HG03439 (cell line): ENCODE results near the gene MAGEA3.
"Not testable (repeated sequence)": the region's sequence is repeated elsewhere in the genome, so short reads cannot be mapped to it uniquely, and the experiment has no call there.

Experiments
- ATAC-seq: cut with Tn5 transposase; IDR thresholded peaks from one replicate; pipeline ENCODE4 v1.9.1; 2021; ENCODE audit warnings: mild to moderate bottlenecking, moderate library complexity; ENCODE audit not compliant: unreplicated experiment

Gene MAGEA3, protein sequence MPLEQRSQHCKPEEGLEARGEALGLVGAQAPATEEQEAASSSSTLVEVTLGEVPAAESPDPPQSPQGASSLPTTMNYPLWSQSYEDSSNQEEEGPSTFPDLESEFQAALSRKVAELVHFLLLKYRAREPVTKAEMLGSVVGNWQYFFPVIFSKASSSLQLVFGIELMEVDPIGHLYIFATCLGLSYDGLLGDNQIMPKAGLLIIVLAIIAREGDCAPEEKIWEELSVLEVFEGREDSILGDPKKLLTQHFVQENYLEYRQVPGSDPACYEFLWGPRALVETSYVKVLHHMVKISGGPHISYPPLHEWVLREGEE

DNA sequence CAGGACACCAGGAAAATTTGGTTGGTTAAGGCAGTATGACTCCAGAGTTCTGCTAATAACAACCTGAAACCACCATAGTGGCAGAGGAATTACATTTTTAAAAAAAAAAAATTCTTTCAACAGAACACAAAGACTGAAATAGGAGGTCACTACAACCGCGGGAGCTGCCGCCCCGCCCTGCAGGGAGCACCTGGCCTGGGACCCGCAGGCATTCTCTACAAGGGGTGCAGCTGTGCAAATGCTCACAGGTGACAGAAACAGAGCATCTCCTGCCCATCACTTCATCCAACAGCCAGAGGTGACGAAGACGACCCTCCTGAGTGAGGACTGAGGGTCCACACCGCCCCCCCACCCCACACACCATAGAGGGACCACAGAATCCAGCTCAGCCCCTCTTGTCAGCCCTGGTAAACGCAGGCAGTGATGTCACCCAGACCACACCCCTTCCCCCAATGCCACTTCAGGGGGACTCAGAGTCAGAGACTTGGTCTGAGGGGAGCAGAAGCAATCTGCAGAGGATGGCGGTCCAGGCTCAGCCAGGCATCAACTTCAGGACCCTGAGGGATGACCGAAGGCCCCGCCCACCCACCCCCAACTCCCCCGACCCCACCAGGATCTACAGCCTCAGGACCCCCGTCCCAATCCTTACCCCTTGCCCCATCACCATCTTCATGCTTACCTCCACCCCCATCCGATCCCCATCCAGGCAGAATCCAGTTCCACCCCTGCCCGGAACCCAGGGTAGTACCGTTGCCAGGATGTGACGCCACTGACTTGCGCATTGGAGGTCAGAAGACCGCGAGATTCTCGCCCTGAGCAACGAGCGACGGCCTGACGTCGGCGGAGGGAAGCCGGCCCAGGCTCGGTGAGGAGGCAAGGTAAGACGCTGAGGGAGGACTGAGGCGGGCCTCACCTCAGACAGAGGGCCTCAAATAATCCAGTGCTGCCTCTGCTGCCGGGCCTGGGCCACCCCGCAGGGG lies at the start of gene MAGEA3:
TSS of gene MAGEA3 (plus strand) at position 843 of the 980 bp plus-strand sequence. CDS start 2,039 bp downstream, outside the sequence.
- not testable (repeated sequence) for ATAC-seq

DNA sequence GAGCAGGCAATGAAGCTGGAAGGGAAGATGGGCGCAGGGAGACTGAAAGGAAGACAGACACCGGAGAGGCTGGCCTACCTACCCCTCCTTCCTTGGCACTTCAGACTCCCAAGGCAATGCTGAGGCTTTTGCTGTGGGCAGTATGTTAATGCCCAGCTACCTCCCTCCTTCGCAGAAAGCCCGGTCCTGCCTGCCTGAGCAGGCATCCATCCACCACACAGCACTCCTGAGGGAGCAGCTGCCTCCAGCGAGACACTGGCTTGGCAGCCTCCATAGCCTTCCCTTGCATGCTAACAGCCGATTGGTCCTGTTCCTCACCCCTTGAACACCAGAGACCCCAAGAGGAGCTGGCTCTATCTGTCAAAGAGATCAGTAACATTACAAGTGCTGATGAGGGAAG lies 46.5 kb upstream of the MAGEA3 start:
- no peak for ATAC-seq

DNA sequence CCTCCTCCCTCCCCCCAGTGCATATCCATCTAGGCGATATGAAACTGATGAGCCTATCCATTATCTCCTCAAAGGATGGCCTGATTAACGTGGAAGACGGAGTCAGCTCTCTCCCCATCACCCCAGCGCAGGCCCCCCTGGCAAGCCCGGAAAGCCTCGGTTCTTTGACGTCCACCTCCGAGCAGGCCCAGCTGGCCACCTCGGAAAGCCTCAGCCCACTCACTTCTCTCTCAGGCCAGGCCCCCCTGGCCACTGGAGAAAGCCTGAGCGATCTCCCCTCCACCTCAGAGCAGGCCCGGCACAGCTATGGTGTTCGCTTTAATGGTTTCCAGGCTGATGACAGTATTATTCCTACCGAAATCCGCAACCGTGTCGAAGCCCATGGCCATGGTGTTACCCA lies 46.1 kb upstream of the MAGEA3 start:
- no peak for ATAC-seq

DNA sequence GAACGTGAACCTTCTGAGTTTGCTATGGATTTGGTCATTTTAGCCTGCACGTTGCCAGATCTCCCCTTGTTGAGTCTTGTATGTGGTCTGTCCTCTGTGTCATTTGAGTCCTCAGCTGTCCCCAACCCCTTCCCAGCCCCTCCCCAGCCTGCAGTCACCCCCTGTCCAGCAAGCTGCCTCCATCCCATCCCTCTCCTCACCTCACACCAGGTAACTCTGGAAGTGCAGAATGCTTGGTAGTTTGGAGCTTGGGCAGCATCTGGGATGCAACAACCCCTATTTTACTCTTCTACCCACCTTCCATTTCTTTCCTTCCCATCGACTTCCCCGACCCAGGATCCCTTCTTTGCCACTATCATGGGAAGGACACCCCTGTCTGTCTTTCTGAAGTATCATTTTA lies 42.5 kb upstream of the MAGEA3 start:
- no peak for ATAC-seq

DNA sequence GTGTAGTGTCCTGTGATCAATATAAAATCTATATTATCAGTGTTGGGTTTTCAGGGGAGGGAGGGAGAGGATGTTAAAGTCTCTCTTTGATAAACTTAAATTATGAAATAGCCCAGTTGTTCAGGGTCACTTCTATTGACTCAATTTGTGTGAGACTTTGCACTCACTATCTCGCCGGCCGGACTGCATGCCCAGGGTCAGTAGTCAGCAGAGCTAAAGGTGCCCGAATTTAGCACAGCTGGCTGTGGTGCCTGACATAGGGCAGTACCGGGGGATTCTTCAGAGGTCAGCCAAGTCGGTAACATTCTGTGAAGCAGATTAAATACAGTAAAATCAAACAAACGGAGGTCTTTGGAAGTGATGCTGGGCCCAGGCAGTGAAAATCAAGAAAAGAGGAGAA lies 41.7 kb upstream of the MAGEA3 start:
- ATAC-seq = no peak

DNA sequence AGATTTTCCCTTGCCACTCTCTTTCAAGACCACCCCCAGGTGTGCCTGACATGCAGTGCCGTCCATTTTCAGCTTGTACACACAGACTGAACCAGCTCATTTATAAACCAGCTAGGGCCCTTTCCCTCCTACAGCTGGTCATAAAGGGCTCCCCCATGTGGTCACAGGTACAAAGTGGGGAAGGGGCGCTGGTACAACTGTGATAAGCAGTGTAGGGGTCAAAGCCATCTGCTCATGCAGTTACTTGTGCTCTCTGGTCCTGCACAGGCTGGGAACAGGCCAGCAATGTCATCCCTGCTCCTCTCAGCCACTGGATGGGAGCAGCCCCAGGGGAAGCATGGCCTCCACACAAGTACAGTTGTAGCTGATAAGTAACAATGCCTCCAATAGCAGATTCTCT lies 40.3 kb upstream of the MAGEA3 start:
- no peak for ATAC-seq

DNA sequence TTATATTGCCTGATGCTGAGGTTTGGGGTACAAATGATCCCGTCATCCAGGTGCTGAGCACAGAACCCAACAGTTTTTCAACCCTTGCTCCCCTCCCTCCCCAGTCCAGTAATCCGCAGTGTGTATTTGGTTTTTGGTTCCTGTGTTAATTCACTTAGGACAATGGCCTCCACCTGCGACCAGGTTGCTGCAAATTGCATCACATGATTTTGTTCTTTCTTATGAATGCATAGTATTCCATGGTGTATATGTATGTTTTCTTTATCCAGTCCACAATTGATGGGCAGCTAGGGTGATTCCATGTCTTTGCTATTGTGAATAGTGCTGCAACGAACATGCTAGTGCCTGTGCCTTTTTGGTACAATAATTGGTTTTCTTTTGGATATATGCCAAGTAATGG lies 35.5 kb upstream of the MAGEA3 start:
- no peak for ATAC-seq

DNA sequence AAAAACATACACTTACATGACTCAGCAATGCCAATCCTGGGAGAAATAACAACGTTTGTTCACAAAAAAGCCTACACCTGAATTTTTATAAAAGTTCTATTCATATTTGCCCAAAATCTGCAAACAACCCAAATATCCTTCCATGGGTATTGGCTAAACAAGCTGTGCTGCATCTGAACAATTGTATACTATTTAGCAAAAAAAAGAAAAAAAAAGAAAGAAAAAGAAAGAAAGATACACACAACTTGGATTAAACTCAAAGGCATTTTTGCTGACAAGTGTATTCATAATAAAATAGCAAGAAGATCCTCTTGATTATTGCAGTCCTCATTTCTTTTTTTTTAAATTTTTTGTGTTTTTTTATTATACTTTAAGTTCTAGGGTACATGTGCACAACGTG lies 24.5 kb upstream of the MAGEA3 start:
- no peak for ATAC-seq

DNA sequence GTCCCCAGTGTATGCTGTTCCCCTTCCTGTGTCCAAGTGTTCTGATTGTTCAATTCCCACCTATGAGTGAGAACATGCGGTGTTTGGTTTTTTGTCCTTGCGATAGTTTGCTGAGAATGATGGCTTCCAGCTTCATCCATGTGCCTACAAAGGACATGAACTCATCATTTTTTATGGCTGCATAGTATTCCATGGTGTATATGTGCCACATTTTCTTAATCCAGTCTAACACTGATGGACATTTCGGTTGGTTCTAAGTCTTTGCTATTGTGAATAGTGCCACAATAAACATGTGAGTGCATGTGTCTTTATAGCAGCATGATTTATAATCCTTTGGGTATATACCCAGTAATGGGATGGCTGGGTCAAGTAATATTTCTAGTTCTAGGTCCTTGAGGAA lies 23.9 kb upstream of the MAGEA3 start:
- not testable (repeated sequence) for ATAC-seq

DNA sequence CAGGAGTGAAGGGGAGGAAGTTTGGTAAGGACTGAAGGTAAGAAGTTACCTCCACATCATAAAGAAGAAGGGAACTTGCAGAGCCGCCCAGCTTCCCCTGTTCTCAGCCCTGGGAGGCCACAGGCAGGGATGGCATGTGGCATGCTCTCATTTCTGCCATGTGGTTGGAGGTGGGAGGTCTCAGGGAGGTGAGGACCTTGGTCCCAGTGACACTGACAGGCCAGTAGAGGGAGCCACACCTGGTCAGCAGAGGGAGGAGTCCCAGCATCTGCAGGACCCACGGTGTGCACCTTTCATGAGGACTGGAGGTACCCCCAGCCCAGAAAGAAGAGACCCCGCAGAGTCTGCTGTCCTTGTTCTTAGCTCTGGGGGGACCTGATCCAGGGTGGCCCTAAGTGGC lies 17.6 kb upstream of the MAGEA3 start:
- peak; percentile 54 for ATAC-seq

DNA sequence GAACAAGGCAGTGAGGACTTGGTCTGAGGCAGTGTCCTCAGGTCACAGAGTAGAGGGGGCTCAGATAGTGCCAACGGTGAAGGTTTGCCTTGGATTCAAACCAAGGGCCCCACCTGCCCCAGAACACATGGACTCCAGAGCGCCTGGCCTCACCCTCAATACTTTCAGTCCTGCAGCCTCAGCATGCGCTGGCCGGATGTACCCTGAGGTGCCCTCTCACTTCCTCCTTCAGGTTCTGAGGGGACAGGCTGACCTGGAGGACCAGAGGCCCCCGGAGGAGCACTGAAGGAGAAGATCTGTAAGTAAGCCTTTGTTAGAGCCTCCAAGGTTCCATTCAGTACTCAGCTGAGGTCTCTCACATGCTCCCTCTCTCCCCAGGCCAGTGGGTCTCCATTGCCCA lies 1.8 kb downstream of the MAGEA3 start:
- ATAC-seq = not testable (repeated sequence)

DNA sequence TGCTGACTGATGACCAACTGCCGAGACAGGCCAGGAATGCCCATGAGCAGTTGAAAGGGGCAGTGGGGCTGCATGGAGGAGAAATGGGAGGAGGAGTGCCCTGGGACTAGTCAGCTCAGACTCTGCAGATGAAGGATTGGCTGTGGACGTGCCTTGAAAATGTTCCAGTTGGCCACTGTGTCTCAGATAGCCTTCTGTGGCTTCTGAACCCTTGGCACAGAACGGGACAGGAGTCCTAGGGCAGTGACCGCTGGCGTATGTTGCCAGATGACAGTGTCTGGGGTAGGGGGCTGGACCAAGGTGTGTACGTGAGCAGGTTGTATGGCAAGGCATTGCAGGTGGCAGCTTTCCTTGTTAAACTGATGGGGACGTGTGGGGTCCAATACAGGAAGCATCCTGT lies 7.9 kb downstream of the MAGEA3 start:
- ATAC-seq = not testable (repeated sequence)

DNA sequence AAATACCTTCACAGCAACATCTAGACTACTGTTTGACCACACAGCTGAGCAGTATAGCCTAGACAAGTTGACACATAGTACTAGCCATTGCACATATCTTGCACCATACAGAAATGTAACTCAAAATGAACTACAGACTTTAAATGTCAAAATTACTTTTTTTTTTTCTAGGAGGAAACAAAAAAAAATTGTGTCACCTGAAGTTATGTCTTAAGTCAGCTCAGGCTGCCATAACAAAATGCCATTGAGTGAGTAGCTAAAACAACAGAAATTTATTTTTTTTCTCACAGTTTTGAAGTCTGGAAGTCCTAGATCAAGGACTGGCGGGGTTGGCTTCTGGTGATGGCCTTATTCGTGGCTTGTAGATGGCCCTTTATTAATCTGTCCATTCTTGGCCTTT lies 10.6 kb downstream of the MAGEA3 start, which contains the start of gene CSAG2:
TSS of gene CSAG2 (minus strand) at position 101 of the 400 bp plus-strand sequence. CDS start 161 bp downstream, outside the sequence.
- not testable (repeated sequence) for ATAC-seq

DNA sequence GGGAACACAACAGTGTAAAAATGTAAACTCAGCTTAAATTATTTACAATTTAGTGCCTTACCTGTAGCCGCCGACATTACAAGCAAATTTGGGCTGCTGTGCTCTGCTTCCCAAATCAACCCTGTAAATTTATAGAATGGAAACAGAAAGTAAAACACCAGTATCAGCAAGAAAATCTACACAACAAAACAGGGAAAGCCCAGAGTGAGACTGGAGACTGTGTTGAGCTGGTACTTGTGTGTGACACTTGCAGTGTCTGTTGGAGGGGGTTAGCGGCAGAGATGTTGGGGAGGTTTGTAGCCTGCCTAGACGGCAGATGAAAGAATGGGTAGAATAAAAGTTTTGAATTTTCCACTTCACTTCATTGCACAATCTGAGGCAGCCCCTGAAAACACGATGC lies 14.6 kb downstream of the MAGEA3 start:
- not testable (repeated sequence) for ATAC-seq

DNA sequence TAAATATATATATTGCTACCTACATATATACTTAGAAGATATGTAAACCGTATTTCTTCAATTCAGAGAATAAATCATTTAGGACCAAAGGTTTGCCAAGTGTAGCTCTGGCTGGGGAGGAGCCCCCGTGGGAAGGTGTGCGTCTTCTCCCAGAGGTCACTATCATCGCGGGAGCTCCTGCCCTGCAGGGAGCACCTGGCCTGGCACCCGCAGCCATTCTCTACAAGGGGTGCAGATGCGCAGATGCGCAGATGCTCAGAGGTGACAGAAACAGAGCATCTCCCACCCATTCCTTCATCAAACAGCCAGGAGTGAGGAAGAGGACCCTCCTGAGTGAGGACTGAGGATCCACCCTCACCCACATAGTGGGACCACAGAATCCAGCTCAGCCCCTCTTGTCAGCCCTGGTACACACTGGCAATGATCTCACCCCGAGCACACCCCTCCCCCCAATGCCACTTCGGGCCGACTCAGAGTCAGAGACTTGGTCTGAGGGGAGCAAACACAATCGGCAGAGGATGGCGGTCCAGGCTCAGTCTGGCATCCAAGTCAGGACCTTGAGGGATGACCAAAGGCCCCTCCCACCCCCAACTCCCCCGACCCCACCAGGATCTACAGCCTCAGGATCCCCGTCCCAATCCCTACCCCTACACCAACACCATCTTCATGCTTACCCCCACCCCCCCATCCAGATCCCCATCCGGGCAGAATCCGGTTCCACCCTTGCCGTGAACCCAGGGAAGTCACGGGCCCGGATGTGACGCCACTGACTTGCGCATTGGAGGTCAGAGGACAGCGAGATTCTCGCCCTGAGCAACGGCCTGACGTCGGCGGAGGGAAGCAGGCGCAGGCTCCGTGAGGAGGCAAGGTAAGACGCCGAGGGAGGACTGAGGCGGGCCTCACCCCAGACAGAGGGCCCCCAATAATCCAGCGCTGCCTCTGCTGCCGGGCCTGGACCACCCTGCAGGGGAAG lies 15.5 kb downstream of the MAGEA3 start, which contains the start of gene MAGEA2B:
TSS of gene MAGEA2B (plus strand) at position 814 of the 973 bp plus-strand sequence. CDS start 2,479 bp downstream, outside the sequence.
- not testable (repeated sequence) for ATAC-seq

DNA sequence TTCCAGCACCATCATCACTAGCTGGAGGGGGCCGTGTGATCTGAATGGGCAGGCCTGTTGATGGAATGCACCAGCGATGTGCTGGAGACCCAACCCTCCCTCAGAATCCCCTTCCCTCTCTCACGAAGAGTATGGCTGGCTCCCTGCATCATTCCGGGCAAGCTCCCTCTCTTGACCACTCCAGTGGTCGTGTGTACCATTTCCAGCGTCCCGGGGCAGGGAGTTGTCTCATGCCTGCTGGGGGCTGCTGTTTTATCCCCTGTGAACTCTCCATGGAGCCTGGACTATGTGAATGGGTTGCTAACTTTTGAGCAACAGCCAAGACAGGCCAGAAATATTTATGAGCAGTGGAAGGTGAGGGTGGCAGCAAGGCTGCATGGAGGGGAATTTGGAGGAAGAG lies 26.8 kb downstream of the MAGEA3 start:
- ATAC-seq = no peak

DNA sequence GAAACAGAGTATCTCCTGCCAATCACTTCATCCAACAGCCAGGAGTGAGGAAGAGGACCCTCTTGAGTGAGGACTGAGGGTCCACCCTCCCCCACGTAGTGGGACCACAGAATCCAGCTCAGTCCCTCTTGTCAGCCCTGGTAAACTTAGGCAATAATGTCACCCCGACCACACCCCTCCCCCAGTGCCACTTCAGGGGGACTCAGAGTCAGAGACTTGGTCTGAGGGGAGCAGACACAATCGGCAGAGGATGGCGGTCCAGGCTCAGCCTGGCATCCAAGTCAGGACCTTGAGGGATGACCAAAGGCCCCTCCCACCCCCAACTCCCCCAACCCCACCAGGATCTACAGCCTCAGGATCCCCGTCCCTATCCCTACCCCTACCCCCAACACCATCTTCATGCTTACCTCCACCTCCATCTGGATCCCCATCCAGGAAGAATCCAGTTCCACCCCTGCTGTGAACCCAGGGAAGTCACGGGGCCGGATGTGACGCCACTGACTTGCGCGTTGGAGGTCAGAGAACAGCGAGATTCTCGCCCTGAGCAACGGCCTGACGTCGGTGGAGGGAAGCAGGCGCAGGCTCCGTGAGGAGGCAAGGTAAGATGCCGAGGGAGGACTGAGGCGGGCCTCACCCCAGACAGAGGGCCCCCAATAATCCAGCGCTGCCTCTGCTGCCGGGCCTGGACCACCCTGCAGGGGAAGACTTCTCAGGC lies 34.8 kb downstream of the MAGEA3 start, which contains the start of the genes CSAG1 and MAGEA12:
TSS of gene CSAG1 (minus strand) at position 461 of the 715 bp plus-strand sequence. CDS start 1,261 bp downstream, outside the sequence.
TSS of gene MAGEA12 (plus strand) at position 497 of the 715 bp plus-strand sequence. CDS start 2,405 bp downstream, outside the sequence.
- no peak for ATAC-seq

DNA sequence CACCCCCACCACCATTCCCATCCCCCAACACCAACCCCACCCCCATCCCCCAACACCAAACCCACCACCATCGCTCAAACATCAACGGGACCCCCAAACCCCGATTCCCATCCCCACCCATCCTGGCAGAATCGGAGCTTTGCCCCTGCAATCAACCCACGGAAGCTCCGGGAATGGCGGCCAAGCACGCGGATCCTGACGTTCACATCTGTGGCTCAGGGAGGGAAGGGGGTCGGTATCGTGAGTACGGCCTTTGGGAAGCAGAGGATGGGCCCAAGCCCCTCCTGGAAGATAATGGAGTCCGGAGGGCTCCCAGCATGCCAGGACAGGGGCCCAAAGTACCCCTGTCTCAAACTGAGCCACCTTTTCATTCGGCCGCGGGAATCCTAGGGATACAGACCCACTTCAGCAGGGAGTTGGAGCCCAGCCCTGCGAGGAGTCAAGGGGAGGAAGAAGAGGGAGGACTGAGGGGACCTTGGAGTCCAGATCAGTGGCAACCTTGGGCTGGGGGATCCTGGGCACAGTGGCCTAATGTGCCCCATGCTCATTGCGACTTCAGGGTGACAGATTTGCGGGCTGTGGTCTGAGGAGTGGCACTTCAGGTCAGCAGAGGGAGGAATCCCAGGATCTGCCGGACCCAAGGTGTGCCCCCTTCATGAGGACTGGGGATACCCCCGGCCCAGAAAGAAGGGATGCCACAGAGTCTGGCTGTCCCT lies 35.7 kb downstream of the MAGEA3 start:
- ATAC-seq = not testable (repeated sequence)

DNA sequence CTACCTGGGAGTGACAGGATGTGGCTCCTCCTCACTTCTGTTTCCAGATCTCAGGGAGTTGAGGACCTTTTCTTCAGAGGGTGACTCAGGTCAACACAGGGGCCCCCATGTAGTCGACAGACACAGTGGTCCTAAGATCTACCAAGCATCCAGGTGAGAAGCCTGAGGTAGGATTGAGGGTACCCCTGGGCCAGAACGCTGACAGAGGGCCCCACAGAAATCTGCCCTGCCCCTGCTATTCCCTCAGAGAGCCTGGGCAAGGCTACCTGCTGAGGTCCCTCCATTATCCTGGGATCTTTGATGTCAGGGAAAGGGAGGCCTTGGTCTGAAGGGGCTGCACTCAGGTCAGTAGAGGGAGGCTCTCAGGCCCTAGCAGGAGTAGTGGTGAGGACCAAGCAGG lies 36.5 kb downstream of the MAGEA3 start:
- no peak for ATAC-seq
